Gastroesophageal sphincter (tissue), 4 donors: Measurements from ENCODE around the gene CCDC150. TPM values are rescaled to one million over a fixed set of nuclear protein-coding genes. Genes with fewer than 3 reads are reported as not detected.

Experiments
- ATAC-seq: fragments of 150-250 bp; one replicate; pipeline ENCODE4 v1.9.1; 2016; ENCODE audit warnings: mild to moderate bottlenecking, moderate library complexity
- H3K27ac ChIP-seq, 4 donors: fragments of 200-600 bp; sonication (generic) in 3 of 4; 1 replicate in 3 of 4; 2 replicates in 1 of 4; pipeline ENCODE4 v1.5.1; 2016 to 2019
- H3K27me3 ChIP-seq: fragments of 200-600 bp; sonication (generic); one replicate; pipeline ENCODE4 v1.5.1; 2019
- H3K36me3 ChIP-seq, 2 donors: fragments of 200-600 bp; sonication (generic); one replicate each; pipeline ENCODE4 v1.5.1; 2019; ENCODE audit warnings: control low read depth in 1 of 2
- H3K4me1 ChIP-seq, 3 donors: fragments of 200-600 bp; sonication (generic); 1 replicate in 2 of 3; 2 replicates in 1 of 3; pipeline ENCODE4 v1.5.1; 2016 to 2019; ENCODE audit warnings: control low read depth in 2 of 3
- H3K4me3 ChIP-seq, 2 donors: fragments of 200-600 bp; sonication (generic); one replicate each; pipeline ENCODE4 v1.5.1; 2019; ENCODE audit warnings: mild to moderate bottlenecking in 1 of 2, moderate library complexity in 1 of 2
- H3K9me3 ChIP-seq, 3 donors: fragments of 200-600 bp; sonication (generic); one replicate each; pipeline ENCODE4 v1.5.1; 2017 to 2019; ENCODE audit warnings: control low read depth in 2 of 3
- CTCF ChIP-seq, 4 experiments: fragments of 200-600 bp in 2 of 4; fragments of 450-650 bp in 2 of 4; sonication (generic) in 1 of 4; IDR thresholded peaks; one replicate each; pipeline ENCODE4 v1.5.1; 2017 to 2019; ENCODE audit warnings: antibody characterized with exemption in 4 of 4, mild to moderate bottlenecking in 2 of 4, moderate library complexity in 2 of 4
- EP300 ChIP-seq: sonication (generic); formaldehyde crosslinking; IDR thresholded peaks from one replicate; pipeline ENCODE4 v1.6.1; 2017; ENCODE audit warnings: antibody characterized with exemption, mild to moderate bottlenecking
- POLR2A ChIP-seq, 2 donors: fragments of 450-650 bp; IDR thresholded peaks; one replicate each; pipeline ENCODE4 v1.6.1; 2017; ENCODE audit warnings: antibody characterized with exemption in 2 of 2, mild to moderate bottlenecking in 2 of 2, moderate library complexity in 1 of 2
- POLR2AphosphoS5 ChIP-seq: sonication (generic); formaldehyde crosslinking; IDR thresholded peaks from one replicate; pipeline ENCODE4 v1.6.1; 2017; ENCODE audit warnings: antibody characterized with exemption
- WGBS, 2 donors: methylation state at CpG; one replicate each; pipeline ENCODE4 v1.1.5; 2018; ENCODE audit warnings: low coverage in 1 of 2; 5-methylcytosine and 5-hydroxymethylcytosine counted together
- total RNA-seq, 4 donors: library from RNA; depleted of rRNA; stranded (reverse); fragments of >200 nt; gene quantifications; one replicate each; pipeline ENCODE4 v1.1.0, GENCODE V29; 2016

The CCDC150 gene
- total RNA-seq, 4 donors from 2014 or later = 1.0 to 2.6 TPM; not detected in 2

- Histone ChIP-seq H3K36me3 (no peaks in the 10 kb centered on the region), H3K9me3 (no peaks in the 10 kb centered on the region), H3K27me3 (no peaks in the 10 kb centered on the region), H3K27ac (no peak overlapping the region), H3K4me3 (no peak overlapping the region), H3K4me1 (no peaks in the 10 kb centered on the region)
- 83 to 91% methylated on average over 4 of the region's 4 CpGs for WGBS, 2 donors
- TF ChIP-seq EP300 (no peak), CTCF (IDR thresholded peaks at IDR 0.05) (no peak), POLR2AphosphoS5 (no peak), POLR2A (IDR thresholded peaks at IDR 0.05) (no peak)
- ATAC-seq = no peak
Measured at GRCh38 chr2:196618661-196619060, 20.9 kb upstream of the CCDC150 start.

DNA sequence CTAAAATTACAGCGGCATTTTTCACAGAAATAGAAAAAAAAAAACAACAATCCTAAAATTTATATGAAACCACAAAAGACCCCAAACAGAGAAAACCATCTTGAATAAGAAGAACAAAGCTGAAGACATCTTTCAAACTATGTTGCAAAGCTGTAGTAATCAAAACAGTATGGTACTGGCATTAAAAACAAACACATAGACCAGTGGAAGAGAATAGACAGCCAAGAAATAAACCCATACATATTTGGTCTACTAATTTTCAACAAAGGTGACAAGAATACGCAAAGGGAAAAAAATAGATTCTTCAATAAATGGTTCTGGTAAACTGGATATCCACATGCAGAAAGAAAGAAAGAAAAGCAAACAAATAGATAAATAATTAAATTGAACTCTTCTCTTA, 9.0 kb upstream of the CCDC150 start:
- no peak overlapping the region for H3K27ac ChIP-seq
- no peaks in the 10 kb centered on the region for H3K36me3 ChIP-seq
- H3K4me1 ChIP-seq = no peaks in the 10 kb centered on the region
- ATAC-seq = no peak
- peaks cover 0 to 21% (median 0%) of the 10 kb centered on the region in 3 donors for H3K9me3 ChIP-seq
- WGBS, 2 donors = 90 to 95% methylated on average over 2 of the region's 2 CpGs
- H3K27me3 ChIP-seq = no peaks in the 10 kb centered on the region
- TF ChIP-seq CTCF (IDR thresholded peaks at IDR 0.05) (no peak), POLR2A (IDR thresholded peaks at IDR 0.05) (no peak), EP300 (no peak), POLR2AphosphoS5 (no peak)
- no peak overlapping the region for H3K4me3 ChIP-seq

- H3K27me3 ChIP-seq = no peaks in the 10 kb centered on the region
- TF ChIP-seq POLR2AphosphoS5 (no peak), POLR2A (IDR thresholded peaks at IDR 0.05) (no peak), CTCF (IDR thresholded peaks at IDR 0.05) (no peak), EP300 (no peak)
- WGBS, 2 donors = 70 to 78% methylated on average over 2 of the region's 2 CpGs
- no peaks in the 10 kb centered on the region for H3K36me3 ChIP-seq
- ATAC-seq = no peak
- H3K4me3 ChIP-seq = no peak overlapping the region
- no peak overlapping the region for H3K27ac ChIP-seq
- peaks cover 0 to 5% (median 0%) of the 10 kb centered on the region in 3 donors for H3K4me1 ChIP-seq
- H3K9me3 ChIP-seq = peaks cover 0 to 13% (median 0%) of the 10 kb centered on the region in 3 donors
Measured at GRCh38 chr2:196635156-196635555, 4.4 kb upstream of the CCDC150 start.

DNA sequence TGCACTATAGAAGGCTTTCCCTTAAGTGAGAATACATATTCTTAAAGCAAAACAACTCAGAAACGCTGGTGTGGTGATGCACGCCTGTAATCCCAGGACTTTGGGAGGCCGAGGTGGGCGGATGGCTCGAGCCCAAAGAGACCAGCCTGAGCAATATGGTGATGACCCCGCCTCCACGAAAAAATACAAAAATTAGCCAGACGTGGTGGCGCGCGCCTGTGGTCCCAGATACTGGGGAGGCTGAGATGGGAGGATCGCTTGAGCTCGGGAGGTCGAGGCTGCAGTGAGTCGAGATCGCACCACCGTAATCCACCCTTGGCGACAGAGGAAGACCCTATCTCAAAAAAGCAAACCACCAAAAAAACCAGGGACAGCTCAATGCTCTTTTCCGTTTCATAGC, 750 bp upstream of the CCDC150 start:
- WGBS, 2 donors = 90 to 100% methylated on average over 3 to 6 of the region's 19 CpGs
- Histone ChIP-seq H3K4me1 (peaks cover 0 to 8% (median 0%) of the 10 kb centered on the region in 3 donors), H3K9me3 (no peaks in the 10 kb centered on the region), H3K27ac (no peak overlapping the region), H3K36me3 (no peaks in the 10 kb centered on the region), H3K27me3 (no peaks in the 10 kb centered on the region), H3K4me3 (no peak overlapping the region)
- TF ChIP-seq POLR2AphosphoS5 (no peak), POLR2A (IDR thresholded peaks at IDR 0.05) (no peak), EP300 (no peak), CTCF (IDR thresholded peaks at IDR 0.05) (no peak)
- no peak for ATAC-seq

DNA sequence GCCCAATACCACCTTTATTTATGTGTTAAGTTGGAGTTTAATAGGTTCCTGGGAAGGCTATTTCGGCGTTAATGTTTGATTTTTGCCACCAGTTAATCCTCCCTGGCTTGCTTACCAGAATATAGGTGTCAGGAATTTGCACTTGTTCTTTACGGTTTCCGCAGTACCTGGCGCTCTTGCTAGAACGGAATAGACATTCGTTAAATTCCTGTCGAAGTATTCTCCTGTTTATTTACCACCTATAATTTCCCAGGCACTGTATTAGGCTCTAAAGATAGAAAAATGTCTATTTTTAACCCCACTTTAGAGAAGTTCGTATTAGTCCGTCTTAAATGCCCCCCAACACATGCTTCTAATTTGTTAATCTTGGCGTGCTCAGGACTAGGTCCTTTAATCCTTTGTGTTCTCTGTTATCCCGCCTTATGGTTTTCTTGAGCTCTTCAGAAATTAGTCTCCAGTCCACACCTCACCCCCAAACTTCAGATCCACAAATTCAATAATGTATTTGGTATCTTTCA, 575 bp downstream of the CCDC150 start:
- H3K36me3 ChIP-seq = no peaks in the 10 kb centered on the region
- ATAC-seq = no peak
- peak overlapping the region; percentile 33 to 61 for H3K4me3 ChIP-seq
- H3K9me3 ChIP-seq = no peaks in the 10 kb centered on the region
- H3K4me1 ChIP-seq = peaks cover 0 to 8% (median 0%) of the 10 kb centered on the region in 3 donors
- no peaks in the 10 kb centered on the region for H3K27me3 ChIP-seq
- TF ChIP-seq POLR2AphosphoS5 (no peak), POLR2A (IDR thresholded peaks at IDR 0.05) (no peak), EP300 (no peak), CTCF (IDR thresholded peaks at IDR 0.05) (no peak)
- H3K27ac ChIP-seq = peak overlapping the region in 1 of 4 donors; percentile 60
- WGBS, 2 donors = 11 to 17% methylated on average over 6 to 12 of the region's 12 CpGs
